Lower leg skin (tissue), 3 donors: ENCODE measurements around the gene GTF2IRD1.

ENCODE experiments used
- POLR2A ChIP-seq, 2 donors: fragments of 450-650 bp; IDR thresholded peaks; one replicate each; pipeline ENCODE4 v1.6.1; 2016 to 2017; ENCODE audit warnings: antibody characterized with exemption in 2 of 2, mild to moderate bottlenecking in 1 of 2, moderate library complexity in 1 of 2
- TF ChIP-seq, protein P1 (sequence below), 3 donors: fragments of 450-650 bp; IDR thresholded peaks; one replicate each; pipeline ENCODE4 v1.5.1; 2016; ENCODE audit warnings: antibody characterized with exemption in 3 of 3, mild to moderate bottlenecking in 3 of 3, moderate library complexity in 2 of 3

DNA sequence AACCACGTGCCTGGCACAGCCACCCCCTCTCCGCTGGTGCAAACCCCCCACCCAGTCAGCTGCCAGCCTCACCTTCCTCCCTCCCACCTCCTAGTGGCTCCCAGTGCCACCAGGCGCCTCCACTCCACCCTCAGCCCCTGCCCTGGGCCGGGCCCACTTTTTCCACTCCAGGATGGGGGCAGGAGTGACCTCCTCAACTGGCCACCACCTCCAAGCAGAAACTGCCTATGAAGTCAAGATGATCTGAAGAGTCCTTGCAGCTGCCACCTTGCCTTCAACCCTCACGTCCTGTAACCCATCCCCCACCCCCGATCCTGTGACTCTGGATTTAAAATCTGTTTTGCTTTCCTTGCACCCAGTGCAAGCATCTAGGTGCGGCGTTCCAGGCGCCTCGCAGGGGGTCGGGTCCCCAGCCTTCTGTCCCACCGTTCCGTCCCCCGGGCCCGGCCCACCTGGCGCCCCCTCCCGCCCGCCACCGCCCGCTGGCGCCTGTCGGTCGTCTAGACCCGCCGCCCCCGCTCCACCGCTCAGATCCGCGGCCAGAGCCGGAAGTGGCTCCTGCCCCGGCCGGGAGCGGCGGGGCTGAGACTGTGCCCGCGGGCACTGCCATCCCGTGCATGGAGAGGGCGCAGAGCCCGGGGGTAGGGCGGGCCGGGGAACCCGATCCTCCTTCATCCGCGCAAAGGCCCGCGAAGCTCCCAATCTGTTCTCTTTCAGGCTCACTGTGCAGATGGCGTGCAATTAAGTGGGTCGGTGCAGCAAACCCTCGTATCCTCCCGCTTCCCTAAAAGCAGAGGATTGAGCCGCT, 152.6 kb downstream of the GTF2IRD1 start:
- TF ChIP-seq, protein P1, sequence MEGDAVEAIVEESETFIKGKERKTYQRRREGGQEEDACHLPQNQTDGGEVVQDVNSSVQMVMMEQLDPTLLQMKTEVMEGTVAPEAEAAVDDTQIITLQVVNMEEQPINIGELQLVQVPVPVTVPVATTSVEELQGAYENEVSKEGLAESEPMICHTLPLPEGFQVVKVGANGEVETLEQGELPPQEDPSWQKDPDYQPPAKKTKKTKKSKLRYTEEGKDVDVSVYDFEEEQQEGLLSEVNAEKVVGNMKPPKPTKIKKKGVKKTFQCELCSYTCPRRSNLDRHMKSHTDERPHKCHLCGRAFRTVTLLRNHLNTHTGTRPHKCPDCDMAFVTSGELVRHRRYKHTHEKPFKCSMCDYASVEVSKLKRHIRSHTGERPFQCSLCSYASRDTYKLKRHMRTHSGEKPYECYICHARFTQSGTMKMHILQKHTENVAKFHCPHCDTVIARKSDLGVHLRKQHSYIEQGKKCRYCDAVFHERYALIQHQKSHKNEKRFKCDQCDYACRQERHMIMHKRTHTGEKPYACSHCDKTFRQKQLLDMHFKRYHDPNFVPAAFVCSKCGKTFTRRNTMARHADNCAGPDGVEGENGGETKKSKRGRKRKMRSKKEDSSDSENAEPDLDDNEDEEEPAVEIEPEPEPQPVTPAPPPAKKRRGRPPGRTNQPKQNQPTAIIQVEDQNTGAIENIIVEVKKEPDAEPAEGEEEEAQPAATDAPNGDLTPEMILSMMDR (IDR thresholded peaks at IDR 0.05), result no peak
- no peak for TF ChIP-seq POLR2A (IDR thresholded peaks at IDR 0.05)
